Activated CD4-positive, alpha-beta T cell treated with anti-CD3 and anti-CD28 coated beads, Interleukin-2, amount 50 U/mL, for 4 hours (primary cell): Measurements from ENCODE around the gene FAM149B1.

Source experiments
- DNase-seq, 2 experiments: peaks; one replicate each; pipeline ENCODE4 v3.0.0-alpha.2; 2020

Gene FAM149B1

DNA sequence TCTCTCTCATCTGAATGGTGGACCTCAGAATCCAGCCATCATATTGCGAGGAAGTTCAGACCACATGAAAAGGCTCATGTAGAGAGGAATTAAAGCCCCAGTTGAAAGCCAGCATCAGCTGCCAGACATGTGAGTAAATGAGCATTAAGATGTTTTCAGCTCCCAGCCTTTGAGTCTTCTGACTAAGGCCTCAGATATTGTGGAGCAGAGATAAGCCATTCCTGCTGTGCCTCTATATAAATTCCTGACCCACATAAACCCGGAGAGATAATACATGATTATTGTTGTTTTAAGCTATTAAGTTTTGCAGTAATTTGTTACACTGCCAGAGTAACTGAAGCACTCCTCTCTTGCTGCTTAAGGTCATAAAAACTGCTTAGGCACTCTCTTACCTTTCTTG lies 14.6 kb downstream of the FAM149B1 start:
- no peak for DNase-seq

DNA sequence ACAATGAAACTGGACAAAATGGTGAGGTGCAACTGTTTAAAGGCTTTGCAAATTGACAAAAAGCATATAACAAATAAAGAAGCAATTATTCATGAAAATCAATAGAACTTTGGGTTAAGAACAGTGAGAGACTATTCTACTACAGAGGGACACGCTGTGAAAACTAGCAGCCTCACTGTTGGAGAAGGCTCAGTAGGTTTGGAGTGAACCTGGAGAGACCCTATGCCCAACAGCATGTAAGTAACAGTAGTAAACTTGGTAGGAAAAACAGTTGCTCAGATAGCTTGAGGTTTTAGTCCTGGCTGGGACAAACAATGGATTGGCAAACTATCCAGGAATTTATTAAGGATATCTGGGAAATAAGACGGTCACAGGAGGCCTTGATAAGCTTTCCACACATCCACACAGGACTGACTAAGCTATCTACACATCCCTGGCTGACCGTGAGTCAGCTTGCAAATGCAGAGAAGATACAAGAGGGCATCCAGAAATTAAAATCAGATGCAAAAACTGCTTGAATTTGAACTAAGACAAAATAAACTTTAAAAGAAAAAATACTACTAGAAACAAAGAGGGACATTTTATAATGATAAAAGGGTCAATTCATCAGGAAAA lies 15.9 kb downstream of the FAM149B1 start:
- DNase-seq, result no peak

DNA sequence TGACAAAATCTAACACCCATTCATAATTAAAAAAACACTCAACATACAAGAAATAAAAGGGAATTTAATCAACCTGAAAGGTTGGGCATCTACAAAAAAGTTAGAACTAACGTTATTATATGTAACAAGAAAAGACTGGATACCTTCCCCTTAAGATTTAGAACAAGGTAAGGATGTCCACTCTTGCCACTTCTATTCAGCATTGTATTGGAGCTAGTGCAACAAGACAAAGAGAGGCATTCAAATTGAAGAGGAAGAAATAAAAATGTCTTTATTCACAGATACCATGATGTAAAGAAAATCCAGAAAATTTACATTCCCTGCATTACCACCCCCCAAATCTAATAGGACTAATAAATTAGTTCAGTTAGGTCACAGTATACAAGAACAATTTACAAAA lies 18.3 kb downstream of the FAM149B1 start:
- no peak for DNase-seq

DNA sequence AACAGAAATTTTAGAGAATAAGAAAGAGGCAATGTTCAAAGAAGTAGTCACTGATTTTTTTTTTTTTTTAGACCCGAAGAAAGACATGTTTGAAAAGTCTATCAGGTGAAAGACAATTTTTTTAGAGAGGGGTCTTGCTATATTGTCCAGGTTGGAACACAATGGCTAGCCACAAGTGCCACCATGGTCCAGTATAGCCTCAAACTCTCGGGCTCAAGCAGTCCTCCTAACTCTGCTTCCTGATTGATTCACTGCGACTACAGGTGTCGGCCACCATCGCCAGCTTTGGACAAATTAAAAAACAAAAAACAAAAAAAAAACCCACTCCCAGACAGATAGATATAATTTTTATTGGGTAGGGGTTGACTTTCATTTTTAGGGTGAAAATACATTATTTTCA lies 22.3 kb downstream of the FAM149B1 start:
- DNase-seq, result no peak

DNA sequence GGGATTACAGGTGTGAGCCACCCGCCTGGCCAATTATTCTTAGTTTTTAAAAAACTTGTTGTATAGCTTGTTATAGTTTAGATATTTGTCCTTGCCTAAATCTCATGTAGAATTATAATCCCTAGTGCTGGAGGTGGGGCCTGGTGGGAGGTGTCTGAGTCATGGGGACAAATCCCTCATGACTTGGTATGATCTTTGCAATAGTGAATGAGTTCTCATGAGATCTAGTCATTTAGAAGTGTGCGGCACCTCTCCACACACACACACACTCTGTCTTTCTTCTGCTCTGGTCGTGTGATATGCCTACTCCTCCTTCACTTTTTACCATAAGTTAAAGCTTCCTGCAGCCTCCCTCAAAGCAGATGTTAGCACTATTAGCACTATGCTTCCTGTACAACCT lies 37.2 kb downstream of the FAM149B1 start:
- no peak for DNase-seq

DNA sequence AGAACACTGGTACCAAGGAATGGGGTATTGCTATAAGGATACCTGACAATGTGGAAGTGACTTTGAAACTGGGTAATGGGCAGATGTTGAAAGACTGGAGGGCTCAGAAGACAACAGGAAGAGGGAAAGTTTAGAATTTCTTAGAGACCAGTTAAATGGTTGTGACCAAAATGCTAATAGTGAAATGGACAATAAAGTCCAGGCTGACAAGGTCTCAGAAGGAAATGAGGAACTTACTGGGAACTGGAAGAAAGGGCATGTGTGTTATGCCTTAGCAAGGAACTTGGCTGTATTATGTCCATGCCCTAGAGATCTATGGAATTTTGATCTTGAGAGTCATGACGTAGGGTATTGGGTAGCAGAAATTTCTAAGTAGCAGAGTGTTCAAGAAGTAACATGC lies 38.0 kb downstream of the FAM149B1 start:
- no peak for DNase-seq

DNA sequence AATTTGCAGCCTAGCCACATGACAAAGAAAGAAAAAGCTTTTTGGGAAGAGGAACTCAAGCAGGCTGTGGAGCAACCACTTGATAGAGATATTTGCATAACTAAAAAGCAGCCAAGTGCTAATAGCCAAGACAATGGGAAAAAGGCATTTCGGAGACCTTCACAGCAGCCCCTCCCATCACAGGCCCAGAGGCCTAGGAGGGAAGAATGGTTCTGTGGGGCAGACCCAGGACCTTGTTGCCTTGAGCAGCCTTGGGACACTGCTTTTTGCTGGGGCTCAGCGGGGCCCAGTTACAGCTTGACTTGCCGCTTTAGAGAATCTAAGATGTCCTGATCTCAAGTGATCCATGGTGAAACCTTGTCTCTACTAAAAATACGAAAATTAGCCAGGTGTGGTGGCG lies 38.5 kb downstream of the FAM149B1 start:
- no peak for DNase-seq

DNA sequence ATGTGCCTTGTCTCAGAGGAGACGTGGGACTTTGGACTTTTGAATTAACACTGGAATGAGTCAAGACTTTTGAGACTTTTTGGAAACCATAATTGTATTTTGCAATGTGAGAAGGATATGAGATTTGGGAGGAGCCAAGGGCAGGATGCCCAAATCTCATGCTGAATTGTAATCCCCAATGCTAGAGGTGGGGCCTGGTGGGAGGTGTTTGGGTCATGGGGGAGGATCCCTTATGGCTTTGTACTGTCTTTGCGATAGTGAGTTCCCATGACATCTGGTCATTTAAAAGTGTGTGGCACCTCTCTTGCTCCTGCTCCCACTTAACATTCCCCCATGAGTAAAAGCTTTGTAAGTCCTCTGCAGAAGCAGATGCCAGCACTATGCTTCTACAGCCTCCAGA lies 40.0 kb downstream of the FAM149B1 start:
- DNase-seq, result no peak

DNA sequence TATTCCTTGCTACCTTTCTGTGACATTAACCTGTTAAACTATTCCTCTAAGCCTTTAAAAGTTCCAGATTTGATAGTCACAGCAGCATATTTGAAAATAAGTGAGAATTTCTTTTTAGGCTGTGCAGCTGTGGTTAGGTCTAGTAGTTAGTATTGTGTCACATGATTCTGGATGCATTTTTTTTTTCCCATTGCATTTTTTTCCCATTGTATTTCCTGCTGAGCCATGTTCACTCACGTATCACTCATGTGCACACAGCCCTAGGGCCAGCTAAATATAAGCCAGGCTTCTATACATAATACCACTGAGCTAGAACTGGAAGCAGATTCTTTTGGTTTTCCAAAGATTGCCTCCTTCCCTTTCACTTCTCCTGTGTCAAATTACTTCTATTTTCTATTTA lies 41.8 kb downstream of the FAM149B1 start:
- no peak for DNase-seq

DNA sequence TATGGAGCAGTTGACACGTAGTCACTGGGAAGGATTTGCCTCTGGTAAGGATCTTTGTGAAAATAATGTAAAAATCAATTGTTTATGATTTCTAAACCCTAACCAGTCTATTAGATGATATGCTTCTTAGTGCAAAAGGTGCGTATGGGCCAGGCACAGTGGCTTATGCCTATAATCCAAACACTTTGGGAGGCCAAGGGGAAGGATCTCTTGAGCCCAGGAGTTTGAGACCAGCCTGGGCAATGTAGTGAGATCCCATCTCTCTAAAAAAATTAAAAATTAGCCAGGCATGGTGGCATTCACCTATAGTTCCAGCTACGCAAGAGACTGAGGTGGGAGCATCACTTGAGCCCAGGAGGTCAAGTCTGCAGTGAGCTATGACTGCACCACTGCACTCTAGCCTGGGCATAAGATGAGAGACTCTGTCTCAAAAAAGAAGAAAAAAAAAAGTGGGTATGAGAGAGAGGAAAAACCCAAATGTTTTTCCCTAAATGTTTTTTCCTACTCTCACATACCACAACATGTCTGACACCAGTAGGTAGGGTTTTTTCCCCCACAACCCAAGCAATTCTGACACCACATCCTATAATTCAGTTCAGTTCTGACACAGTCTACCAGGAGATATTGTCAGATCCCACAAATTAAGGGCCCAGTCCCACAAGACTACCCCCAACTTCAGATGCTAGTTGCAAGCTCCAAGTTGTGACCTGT lies 42.6 kb downstream of the FAM149B1 start:
- no peak for DNase-seq

DNA sequence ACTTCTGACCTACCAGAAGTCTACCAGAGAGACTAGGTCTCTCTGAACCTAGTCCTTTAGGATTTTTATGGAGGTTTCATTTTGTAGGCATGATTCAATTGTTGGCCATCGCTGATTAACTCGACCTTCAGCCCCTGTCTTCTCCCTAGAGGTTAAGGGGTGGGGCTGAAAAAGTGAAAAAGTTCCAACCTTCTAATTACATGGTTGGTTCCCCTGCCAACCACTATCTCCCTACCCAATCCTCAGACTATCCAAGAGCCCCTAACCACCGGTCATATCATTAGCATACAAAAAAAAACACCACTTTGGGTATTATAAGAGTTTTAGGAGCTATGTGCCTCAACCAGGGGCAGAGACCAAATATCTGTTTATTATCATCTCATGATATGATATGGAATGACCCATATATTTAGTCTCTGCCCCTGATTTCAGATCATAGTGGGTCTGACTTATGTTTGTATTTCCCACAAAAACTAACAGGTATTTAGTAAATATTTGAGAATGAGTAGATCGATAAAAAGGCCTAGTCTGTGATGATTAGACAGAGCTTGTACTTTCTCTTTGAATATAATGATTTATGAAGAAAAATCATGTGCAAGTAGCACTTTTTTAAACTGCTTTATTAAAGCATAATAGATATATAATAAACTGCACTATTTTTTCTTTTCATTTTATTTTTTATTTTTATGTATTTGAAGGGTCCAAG lies 43.3 kb downstream of the FAM149B1 start:
- no peak for DNase-seq

DNA sequence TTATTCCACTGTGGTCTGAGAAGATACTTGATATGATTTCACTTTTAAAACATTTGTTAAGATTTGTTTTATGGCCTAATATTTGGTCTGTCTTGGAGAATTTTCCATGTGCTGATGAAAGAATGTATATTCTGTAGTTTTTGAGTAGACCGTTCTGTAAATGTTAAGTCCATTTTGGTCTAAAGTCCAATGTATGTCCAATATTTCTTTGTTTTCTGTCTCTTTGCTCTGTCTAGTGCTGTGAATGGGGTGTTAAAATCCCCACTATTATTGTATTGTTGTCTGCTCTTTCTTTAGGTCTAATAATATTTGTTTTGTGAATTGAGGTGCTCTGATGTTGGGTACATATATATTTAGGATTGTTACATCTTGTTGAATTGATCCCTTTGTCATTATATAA lies 47.8 kb downstream of the FAM149B1 start:
- DNase-seq, result no peak

DNA sequence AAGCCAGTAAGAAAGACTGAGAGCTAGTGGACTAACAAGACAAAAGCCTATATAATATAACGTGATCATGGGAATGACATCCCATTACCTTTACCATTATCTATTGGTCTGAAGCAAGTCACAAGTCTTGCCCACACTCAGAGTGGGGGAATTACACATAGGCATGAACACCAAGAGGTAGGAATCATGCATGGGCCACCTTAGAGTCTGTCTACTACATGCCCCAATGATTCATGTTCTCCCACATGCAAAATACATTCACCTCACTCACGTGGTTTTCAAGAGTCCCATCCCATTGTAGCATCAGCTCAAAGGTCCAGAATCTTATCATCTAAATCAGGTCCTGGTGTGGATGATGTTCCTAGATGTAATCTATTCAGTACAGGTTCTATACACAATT lies 49.7 kb downstream of the FAM149B1 start:
- no peak for DNase-seq

DNA sequence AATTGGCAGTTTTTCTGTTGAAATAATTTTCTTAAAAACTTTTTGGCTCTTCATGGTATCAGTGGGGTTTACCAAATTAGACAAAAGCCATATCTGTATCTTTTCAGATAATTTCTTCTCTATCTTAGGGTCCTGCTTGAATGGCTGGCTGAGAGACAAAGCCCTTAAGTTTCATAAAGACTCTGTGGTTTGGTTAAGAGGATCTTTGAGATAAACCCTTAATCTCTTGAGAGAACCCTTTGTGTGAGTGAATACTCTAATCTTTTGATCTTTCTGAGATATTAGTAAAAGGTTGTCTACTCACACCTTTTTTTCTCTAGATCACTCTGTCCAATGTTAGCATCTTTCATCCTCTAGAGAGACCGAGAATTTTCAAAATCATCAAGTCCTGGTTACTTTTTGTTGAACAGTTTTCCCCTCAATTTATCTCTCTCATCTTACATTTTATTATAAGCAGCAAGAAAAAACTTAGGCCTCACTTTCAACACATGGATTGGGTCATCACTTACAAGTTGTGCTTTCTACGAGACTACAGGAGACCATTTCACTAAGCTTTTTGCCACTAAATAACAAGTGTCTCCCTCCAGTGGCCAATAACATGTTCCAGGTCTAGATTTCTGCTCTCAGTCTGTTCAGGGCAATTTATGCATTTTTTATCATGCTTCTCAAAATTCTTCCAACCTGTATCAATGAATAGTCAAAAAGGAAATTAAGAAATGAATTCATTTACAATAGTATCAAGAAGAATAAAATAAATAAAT lies 50.7 kb downstream of the FAM149B1 start:
- DNase-seq, result no peak

DNA sequence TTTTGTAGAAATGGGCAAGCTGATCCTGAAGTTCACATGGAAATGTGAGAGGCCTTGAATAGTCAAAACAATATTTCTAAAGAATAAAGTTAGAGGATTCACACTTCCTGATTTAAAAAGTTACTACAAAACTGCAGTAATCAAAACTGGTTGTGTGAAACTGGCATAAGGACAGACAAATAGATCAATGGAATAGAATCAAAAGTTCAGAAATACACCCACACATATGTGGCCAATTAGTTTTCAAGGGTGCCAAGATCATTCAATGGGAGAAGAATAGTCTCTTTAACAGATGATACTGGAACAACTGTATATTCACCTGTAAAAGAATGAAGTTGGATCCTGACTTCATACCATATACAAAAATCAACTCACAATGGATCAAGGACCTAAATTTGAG lies 51.5 kb downstream of the FAM149B1 start:
- DNase-seq, result no peak

DNA sequence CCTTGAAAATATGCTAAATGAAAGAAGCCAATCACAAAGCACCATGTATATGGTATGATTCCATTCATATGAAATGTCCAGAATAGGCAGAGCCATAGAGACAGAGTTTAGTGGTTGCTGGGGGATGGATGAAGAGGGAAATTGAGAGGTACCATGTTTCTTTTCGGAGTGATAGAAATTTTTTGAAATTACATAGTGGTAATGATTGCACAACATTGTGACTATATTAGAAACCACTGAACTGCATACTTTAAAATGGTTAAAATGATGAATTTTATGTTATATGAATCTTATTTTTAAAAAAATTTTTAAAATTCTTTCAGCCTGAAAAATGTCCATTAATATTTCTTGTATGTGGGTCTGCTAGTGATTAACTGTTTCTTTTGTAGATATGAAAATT lies 53.1 kb downstream of the FAM149B1 start:
- DNase-seq, result no peak

DNA sequence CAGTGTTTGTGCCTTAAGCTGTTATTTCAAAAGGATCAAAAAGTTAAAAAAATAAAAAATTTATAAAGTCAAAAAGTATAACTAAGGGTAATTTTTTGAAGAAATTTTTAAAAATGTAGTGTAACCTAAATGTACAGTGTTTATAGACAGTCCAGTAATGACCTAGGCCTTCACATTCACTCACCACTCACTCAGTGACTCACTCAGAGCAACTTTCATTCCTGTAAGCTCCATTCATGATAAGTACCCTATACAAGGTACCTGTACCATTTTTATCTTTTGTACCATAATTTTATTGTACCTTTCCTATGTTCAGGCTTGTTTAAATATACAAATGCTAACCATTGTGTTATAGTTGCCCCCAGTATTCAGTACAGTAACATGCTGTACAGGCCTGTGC lies 57.6 kb downstream of the FAM149B1 start:
- no peak for DNase-seq

DNA sequence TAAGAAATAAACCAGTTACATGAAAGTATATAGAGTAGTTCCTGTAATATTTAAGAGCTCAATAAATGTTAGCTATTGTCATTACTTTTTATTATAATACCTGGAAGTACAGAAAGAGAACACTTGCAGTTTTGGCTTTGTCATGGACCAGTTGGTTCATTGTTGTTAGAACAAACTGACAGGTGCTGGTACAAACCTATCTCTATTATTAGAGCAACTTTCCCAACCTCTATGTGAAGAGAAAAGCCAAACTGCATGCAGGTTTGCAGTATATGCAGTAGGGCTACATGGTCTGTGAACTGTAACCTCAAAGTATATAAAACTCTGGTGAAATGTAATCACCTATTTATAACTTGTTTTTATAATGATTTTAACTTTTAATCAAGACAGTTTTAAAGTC lies 58.7 kb downstream of the FAM149B1 start:
- DNase-seq, result no peak

DNA sequence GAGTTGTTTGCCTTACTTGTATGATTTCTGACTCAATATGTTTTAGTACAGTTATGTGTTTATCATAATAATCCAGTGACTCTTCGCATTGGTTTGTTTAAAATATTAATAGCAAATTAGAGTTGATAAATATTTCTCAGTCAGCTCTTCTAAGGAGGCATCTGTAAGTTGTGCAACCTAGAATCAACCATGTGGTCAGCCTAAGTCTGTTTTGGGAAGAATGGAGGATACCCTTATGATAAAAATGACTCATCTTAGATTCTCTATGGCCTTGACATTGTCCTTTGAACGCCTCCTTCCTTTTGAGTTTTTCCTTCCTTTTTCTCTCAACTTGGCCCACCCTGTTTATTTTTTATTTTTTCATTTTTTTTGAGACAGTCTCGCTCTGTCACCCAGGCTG lies 60.3 kb downstream of the FAM149B1 start:
- DNase-seq, result no peak

DNA sequence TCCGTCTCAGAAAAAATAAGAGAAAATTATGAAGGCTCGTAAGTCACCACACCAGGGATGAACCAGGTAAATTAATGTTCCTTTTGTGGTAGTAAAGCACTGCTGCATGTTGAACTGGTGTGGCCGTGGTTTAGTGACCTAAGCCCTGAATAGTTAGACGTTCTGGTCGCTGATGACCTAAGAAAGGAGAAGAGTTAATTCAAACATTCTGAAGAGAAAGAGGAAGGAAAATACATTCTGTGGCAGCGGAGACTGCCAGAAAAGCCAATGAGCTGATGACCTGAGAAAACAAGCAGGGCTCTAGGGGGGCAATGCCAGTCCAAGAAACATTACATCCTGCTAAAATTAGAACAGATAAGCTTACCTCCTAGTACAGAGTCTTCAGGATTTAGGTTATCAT lies 61.6 kb downstream of the FAM149B1 start:
- DNase-seq, result no peak

DNA sequence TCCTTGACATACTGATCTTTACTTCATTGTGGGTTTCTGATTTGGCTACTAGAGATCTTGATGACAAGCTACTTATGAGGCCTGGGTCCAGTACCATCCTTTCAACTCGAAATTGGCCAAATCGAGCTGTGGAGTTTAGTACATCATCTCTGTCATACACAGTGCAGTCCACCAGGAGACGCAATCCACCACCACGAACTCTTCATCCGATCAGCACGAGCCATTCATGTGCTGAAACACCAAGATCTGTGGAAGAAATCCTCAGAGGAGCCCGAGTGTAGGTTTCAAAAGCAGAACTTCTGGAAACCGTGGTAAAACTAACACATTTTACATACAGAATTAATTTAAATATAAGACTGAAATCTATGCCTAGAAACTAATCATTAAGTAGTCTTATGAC lies 65.0 kb downstream of the FAM149B1 start:
- no peak for DNase-seq

DNA sequence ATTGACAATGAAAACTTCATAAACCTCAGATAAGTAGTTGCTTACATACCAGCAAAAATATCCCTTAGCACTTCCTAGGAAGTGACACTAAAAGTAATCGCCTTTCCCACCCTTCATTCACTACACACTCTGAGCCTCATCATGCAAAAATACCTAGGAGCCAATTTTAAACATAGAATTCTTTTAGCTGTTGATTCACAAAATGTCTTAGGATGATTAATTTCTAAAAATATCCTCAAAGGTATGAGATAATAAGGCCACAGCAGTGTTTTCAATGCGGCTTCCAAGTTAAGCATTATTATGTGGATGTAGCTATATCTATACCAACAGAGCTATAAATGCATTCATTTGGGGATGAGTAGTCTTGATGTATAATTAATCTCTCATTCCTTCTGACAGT lies 66.0 kb downstream of the FAM149B1 start:
- no peak for DNase-seq

DNA sequence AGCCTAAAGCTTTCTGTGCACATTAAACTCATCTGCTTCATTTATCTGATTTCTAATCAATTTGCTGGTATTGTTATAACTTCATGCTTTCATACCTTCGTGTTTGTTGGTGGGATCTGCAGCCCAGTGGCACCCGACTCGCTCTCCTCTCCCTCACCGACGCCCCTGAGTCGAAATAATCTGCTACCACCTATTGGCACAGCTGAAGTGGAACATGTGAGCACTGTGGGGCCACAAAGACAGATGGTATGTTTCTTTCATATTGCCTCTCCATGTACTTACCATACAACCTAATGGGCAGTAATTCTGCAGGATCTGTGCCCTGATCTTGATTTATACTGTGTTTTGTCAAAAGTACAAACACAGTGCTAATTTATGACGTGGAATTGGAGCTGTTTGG lies 66.8 kb downstream of the FAM149B1 start:
- DNase-seq, result no peak
